Activated T-cell treated with anti-CD3 and anti-CD28 coated beads, Interleukin-2, amount 50 U/mL, for 48 hours (primary cell): ENCODE data around the gene AOC3.
"Not testable (repeated sequence)": the region's sequence is repeated elsewhere in the genome, so short reads cannot be mapped to it uniquely, and the experiment has no call there.

ENCODE experiments used
- DNase-seq, 2 experiments: peaks; one replicate each; pipeline ENCODE4 v3.0.0-alpha.2; 2020

AOC3 gene

DNA sequence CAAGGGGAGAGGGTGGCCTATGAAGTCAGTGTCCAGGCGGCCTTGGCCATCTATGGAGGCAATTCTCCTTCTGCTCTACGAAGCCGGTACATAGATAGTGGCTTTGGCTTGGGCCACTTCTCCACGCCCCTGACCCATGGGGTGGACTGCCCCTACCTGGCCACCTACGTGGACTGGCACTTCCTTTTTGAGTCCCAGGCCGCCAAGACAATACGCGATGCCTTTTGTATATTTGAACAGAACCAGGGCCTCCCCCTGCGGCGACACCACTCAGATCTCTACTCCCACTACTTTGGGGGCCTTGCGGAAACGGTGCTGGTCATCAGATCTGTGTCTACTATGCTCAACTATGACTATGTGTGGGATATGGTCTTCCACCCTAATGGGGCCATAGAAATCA lies 17.3 kb downstream of the AOC3 start:
- DNase-seq = no peak

DNA sequence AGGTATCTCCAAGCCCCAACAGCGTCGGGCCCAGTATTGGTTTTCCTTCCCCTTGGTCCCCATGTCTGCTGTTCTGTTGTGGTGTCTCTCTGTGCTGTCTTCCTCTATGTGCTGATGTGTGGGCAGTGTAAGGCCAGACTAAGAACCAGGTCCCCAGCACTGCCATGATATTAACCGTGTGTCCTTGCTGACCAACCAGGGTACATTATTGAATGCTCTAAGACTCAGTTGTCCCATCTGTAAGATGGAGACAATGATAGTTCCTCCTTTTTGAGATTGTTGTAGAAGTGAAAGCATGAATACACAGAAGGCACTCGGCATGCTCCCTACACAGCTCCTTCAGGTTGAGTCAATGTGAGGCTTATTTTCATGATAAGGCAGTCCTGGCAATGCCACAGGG lies 20.6 kb downstream of the AOC3 start:
- no peak for DNase-seq

DNA sequence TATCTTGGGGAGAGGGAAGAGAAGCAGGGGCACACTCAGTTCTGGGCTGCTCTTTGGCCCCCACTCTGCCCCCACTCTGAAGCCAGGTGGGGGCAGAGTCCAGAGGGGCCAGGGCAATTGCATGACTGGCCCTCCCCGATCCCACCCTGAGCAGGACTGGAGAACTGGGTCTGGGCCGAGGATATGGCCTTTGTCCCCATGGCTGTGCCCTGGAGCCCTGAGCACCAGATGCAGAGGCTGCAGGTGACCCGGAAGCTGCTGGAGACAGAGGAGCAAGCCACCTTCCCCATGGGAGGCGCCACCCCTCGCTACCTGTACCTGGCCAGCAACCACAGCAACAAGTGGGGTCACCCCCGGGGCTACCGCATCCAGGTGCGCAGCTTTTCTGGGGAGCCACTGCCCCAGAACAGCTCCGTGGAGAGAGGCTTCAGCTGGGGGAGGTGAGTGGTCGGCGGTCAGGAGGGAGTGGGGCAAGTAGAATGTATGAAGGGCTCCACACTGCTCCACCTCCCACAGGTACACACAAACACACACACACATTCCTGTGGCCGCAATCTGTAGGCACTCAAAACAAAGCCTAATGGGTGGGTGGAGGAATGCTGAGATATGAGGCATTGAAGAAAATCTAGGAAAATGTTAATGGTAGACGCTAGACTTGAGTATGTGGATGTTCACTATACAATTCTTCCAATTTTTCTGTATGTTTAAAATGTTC lies 21.4 kb downstream of the AOC3 start:
- DNase-seq = no peak

DNA sequence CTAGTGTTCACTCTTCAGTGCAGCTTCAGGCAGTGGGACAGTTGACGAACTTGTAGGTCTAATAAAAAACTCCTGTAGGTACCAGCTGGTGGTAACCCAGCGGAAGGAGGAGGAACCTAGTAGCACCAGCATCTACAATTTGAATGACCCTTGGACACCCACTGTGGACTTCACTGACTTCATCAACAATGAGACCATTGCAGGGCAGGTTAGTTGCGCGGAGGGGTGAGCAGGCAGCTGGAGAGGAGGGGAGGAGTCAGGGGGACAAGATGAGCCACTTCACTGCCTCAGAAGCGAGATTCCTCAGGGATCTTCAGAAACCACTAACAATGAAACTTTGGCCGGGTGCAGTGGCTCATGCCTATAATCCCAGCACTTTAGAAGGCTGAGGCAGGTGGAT lies 22.3 kb downstream of the AOC3 start:
- DNase-seq = no peak

DNA sequence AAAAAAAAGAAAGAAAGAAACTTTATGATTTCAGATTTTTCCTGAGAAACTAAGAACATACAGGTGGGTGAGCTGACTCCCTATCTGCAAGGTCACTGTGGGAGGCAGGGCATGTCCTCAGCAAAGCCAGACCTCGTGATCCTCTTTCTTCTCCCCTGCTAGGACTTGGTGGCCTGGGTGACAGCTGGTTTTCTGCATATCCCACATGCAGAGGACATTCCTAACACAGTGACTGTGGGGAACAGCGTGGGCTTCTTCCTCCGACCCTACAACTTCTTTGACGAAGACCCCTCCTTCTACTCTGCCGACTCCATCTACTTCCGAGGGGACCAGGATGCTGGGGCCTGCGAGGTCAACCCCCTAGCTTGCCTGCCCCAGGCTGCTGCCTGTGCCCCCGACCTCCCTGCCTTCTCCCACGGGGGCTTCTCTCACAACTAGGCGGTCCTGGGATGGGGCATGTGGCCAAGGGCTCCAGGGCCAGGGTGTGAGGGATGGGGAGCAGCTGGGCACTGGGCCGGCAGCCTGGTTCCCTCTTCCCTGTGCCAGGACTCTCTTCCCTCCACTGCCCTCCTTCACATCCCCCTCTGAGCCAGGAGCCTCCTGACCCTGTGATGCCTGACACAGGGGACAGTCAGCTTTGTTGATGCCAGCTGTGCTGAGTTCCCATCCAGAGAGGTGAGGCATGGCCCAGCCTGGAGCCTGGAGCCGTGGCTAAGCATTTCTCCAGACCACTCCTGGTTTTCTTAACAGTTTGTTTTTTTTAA lies 23.1 kb downstream of the AOC3 start:
- not testable (repeated sequence) for DNase-seq

DNA sequence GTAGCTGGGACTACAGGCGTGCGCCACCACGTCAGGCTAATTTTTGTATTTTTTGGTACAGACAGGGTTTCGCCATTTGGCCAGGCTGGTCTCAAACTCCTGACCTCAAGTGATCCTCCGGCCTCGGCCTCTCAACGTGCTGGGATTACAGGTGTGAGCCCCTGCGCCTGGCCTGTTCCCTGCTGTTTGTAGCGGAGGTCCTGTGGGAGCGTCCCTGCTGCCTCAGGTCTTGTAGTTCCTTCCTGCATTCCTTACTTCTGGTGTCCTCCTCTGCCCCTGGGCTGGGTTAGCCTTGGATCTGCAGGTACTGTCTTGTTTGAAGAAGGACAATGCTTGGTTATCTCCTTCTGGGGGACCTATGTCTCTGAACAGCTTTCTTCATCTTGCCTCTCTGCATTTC lies 26.0 kb downstream of the AOC3 start:
- no peak for DNase-seq

DNA sequence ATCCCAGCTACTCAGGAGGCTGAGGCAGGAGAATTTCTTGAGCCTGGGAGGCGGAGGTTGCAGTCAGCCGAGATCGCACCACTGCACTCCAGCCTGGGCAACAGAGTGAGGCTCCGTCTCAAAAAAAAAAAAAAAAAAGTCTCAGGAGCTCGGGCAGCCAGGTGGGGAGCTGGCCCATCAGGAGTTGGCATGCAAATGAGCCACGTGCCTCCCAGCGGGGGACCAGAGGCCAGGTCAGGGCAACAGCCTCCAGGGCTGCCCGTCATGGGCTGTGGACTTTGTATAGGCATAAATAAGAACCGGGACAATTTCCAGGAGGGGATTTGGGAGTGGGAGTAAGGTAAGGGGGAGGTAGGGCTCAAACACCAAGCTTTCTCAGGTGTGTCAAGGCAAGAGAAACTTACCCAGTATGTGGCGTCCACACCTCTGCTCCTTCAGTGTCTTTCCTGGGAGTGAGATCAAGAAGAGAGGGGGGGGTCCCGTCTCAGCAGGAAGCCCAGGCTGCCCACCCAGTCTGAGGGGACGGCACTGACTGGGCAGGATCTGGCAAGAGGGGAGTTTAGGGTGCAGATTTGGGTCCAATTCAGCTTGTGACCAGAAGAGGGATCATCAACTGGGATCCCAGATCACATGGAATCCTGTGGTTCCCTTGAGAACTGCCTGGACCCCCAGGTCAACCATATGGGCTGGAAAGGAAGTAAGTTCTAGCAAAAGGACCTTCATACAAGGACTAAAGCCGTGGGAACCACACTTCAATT lies 27.3 kb downstream of the AOC3 start:
- DNase-seq = no peak

DNA sequence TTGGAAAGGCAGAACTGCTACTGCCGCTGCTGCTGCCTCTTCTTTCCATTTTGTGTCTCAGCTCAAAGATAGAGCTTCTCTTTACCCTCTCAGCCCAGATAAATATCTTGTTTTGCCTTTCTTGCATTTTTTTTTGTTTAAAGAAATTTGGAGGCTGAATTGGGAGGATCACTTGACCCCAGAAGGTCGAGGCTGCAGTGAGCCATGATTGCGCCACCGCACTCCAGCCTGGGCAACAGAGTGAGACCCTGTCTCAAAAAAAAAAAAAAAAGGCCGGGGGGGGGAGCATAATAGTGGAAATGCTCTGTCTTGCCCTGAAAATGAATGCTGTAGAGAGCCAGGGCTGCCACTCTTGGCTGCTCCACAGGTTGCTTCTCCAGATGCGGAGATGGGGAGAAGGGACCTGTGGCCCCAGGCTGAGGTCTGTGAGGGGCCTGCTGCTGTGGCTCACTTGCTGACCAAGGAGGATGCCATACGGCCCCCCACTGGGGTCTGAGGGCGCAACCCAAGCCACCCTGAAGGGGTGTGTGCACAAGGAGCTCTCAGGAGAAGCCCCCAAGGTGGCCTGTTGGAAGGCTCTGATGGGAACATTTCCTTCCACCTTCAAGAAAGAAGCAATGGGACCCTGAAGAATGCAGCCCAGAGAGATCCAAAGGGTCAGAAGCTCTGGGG lies 28.1 kb downstream of the AOC3 start:
- DNase-seq = no peak

DNA sequence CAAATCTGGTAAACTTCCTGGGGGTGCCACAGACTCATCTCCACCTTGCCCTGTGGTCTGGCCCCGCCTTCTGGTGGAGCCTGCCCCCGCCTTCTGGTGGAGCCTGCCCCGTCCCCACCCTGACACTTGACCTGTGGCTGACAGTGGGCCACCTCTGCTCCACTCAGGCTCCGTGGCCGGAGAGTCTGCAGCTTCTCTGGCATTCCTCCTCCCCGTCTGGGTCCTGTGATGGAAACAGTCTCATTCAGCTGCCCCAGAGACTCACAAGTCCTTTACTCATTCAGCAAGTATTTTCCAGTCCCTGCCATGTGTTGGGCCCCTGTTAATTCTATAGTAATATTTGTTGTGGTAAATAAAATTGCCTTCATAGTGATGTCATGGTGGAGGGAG lies 28.6 kb downstream of the AOC3 start:
- DNase-seq = no peak

DNA sequence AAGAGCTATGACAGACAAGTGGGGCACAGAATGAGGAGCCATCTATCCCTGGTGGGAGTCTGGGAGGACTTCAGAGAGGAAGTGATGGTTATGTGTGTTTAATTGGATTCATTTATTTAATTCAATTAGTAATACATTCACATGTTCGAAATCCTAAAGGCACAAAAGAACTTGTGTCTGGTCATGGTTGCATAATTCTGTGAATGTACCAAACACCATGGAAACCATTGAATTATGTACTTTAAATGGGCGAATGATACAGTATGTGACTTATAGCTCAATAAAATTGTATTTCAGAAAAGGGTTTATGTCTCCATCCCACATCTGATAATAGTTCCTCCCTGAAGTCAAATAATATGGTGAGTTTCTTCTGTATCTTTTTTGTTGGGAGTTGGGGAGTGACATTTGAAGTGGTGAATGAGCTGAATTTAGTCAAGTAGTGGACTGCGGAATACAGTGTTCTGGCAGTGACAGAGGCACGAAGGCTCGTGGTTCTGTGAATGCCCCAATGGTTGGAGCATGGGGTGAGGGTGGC lies 29.8 kb downstream of the AOC3 start:
- no peak for DNase-seq

DNA sequence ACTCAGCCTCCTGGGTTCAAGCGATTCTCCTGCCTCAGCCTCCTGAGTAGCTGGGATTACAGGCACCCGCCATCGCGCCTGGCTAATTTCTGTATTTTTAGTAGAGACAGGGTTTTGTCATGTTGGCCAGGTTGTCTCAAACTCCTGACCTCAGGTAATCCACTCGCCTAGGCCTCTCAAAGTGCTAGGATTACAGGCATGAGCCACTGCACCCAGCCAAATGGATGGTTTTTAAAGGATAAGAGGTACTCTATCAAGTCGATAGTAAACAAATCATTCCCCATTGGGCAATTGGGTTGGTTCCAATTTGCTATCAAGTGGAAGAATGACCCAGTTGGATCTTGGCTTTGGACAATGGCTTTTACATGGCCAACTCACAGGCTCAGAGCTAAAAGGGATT lies 30.7 kb downstream of the AOC3 start:
- DNase-seq = not testable (repeated sequence)

DNA sequence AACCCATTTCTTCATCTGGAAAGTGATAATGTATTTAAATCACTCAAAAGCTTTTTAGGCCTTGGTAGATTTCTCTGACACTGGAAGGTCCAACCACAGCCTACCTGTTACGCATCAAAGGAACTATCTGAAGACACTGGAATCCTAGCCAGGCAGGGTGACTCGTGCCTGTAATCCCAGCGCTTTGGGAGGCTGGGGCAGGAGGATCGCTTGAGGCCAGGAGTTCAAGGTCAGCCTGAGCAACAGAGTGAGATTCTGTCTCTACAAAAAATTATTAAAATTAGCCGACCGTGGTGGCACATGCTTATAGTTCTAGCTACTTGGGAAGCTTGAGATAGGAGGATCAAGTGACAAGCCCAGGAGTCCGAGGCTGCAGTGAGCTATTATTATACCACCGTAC lies 31.2 kb downstream of the AOC3 start:
- no peak for DNase-seq

DNA sequence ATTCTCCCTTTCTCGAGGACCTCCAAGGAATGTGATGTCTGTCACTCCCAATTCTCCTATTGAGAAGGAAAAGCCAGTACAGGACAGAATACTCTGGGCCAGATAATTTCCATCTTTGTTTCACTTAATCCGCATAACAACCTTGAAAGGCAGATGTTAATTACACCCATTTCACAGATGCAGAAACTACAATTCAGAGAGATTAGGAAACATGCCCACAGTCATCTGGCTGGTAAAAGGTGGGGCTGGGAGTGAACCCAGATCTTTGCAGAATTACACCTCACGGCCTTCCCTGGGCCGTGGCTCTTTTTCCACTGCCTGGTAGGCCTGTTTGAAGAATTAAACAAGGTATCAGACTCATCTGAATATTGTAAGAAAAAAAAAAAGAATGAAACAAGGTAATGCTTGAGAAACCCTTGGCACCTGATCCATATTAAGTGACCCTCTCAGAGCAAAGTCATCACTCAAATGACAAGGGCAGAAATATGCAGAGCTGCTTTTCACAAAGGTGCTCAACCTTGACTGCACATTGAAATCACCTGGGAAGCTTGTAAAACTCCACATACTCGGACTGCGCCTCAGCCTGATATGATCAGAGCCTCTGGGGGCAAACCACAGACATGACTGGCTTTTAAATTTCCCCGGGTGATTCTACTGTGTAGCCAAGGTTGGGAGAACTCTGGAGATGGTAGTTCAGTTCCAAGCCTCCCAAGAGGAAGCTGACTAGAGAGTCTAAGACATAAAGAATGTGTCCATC lies 33.0 kb downstream of the AOC3 start:
- no peak for DNase-seq

DNA sequence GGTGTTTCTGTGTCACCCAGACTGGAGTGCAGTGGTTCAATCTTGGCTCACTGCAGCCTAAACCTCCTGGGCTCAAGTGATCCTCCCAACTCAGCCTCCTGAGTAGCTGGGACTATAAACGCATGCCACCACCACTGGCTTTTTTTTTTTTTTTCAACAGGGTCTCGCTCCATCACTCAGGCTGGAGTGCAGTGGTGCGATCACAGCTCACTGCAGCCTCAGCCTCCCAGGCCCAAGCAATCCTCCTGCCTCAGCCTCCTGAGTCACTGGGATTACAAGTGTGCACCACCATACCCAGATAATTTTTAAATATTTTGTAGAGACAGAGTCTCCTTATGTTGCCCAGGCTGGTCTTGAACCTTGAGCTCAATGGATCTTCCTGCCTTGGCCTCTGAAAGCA lies 34.8 kb downstream of the AOC3 start:
- not testable (repeated sequence) for DNase-seq

DNA sequence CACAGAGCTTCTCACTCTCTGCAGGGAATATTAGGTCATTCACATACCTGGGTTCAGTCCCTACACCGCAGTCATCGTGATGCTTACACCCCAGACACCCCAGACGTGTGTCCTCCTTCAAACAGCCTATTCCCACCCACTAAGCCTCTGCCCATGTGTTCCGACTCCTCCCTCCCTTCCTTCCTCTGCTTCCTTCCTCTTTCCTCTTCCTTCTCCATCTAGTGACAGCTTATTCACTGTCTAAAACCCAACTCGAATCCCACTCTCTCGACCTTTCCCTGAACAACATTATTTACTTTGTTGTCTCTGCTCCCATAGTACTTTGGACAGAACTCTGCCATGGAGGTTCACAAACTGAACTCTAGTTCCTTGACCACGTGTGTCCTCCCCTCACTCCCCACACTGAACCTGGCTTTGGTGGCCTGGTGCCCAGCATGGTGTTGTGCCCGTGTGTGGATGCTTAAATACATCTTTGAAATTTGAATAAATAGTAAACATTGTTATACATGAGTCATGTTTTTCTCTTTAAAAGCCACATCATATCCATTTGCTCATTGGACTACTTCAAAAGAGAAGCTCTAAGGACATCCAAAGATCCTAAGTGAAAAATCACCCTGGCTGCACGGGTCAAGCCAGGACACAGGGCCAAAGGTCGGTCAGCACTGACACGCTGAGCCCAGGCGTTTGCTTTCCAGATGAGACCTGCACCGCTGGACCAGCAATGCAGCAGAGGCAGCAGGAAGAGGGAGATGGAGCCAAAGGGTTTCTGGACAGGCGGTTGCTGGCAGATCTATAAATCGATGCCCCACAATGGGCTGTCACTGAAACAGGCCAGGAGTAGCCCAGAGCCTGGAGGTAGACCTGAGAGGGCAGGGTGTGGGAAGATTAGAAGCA lies 35.5 kb downstream of the AOC3 start:
- DNase-seq = no peak

DNA sequence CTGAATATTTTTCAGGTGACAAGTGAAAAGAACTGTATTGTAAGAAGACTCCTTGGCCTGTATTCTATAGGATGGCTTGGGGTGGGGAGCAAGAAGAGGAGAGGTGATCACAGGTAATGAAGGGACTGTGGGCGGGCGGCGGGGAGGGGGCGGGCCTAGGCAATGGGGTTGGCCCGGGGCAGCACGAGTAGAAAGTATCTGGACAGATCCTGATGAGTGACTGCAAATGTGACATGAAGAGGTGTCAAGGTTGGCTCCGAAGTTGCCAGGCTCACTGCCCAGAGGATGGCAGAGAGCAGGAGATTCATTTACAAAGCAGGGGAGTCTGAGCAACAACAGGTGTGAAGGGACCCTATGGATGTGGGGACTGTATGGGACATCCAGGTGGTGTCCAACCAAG lies 38.8 kb downstream of the AOC3 start:
- DNase-seq = no peak

DNA sequence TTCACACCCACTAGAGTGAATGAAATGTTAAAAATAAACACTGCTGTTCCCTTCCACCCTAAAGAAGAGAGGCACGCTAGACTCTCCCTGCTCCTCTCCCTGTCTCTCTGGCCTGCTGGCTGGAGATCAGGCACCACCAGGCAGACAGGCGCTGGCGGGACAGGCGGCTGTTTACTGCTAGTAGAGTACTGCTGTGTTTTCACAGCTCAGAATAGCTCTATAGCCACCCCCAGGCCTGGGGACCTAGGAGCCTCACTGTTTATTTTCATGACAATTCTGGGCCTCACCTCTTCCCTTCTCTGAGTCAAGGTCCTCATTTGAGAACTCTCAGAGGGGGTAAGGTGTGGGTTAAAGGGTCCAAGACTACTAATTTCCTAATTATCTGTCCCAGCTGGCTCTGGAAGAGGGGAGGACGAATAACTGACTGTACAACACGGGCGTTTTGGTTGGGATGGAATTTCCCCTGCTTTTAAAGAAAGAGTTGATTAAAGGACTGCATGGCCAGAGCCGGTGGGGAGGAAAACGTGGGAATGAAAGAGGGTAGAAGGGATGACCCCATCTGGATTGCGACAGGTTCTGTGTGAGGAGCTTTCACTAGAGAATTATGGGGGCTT lies 40.6 kb downstream of the AOC3 start:
- DNase-seq = no peak

DNA sequence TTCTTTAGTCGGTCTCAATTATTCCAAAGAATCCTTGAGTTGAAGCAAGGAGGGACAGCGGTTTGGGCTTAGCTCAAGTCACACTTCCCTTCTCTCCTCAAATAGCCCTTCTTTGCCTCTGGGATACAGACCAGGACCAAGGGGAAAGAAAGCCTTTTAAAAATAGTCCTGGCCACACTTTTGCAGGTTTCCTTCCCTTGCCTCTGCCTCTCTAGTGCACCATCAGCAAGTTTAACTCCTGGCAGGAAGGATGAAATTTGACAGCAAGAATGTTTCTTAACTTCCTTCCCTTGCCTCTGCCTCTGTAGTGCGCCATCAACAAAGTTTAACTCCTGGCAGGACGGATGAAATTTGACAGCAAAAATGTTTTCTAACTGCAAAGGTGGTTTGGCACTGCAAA lies 42.4 kb downstream of the AOC3 start:
- no peak for DNase-seq

DNA sequence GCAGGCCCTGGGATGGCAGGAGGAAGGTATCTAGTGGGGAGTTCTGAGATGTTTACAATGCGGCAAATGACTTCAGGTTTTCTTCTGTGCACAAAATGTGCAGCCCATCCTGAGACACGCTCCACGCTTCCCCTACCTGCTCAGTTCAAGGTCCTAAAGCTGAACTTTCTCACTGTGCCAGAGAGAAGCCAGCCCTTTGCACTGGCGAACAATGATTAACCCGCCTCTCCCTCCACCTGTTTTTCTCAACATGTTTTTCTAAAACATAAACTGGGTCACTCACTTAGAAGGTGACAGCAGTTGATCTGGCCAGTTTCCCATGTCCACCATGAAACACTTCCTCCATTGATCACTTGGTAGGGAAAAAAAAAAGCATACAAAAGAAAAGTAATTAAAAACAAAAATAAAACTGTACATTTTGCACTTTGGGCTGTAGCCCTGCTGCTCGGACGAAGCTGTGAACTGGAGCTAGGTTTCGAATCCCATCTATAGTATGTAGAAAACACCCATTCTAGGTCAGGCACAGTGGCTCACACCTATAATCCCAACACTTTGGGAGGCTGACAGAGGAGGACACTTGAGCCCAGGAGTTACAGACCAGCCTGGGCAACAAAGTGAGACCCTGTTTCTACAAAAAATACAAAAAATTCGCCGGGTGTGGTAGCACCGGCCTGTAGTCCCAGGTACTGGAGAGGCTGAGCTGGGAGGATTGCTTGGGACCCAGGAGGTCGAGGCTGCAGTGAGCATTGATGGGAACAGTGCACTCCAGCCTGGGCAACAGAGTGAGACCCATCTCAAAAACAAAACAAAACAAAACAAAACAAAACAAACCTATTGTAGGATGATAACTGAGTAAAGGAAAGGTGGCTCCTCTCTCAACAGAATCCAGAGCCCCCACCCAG lies 43.5 kb downstream of the AOC3 start:
- DNase-seq = no peak

DNA sequence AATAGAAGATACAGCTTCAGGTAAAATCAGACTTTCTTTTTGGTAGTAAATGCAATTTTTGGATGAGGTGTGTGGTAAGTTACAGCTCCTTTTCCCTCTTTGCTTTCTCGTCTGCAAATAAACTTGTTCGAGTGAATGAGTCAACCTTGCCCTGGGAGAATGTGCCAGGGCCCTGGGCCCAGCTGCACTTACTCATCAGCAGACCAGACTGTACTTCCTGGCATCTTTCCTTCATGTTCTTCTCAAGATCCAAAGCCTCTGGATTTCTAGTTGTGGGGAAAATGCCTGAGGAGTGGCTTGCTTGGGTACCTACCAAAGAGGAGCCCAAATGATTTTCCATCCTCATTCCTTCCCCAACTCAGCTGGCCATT lies 44.2 kb downstream of the AOC3 start:
- DNase-seq = no peak
